HG02885 (cell line): ENCODE data around the gene RASA3.

ENCODE experiments used
- ATAC-seq: cut with Tn5 transposase; IDR thresholded peaks from one replicate; pipeline ENCODE4 v1.9.1; 2021; ENCODE audit warnings: mild to moderate bottlenecking; ENCODE audit not compliant: unreplicated experiment, poor library complexity

The RASA3 gene

DNA sequence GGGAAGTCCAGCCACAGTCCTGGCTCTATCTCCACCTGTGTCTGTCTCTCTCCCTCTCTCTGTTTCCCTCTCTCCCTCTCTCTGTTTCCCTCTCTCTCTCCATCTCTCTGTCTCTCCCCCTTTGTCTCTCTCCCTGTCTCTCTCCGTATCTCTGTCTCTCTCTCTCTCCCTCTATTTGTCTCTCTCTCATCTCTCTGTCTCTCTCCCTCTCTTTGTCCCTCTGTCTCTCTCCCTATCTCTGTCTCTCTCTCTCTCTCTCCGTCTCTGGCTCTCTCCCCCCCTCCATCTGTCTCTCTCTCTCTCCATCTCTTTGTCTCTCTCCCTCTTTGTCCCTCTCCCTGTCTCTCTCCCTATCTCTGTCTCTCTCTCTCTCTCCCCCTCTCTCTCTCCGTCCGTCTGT, 119.1 kb downstream of the RASA3 start:
- ATAC-seq: no peak

DNA sequence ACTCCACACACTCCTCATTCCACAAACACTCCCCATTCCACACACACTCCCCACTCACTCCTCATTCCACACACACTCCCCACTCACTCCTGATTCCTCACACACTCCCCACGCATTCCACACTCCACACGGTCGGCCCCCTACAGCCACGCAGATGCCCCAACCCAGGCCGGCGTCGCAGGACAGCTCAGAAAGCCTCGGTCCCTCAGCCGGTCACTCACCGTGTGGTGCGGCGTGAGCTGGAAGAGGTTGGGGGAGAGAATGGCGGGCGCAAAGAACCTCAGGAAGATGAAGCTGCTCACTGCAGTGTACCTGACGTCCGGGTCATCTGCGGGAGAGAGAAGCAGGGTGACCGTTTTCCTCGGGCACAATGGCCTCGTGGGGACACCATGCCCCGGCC, 119.5 kb downstream of the RASA3 start:
- ATAC-seq: no peak

DNA sequence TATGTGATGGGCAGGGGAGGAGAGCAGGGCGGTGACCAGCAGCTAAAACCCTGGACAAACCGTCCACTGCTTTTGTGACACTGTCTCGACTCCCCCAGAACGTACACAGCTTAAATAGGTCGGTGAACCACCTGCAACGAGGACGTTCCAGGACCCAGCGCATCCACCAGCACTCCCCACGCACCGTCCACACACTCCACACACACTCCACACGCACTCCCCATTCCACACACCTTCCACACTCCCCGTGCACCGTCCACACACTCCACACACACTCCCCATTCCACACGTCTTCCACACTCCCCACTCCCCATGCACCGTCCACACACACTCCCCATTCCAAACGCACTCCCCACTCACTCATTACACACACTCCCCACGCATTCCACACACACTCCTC, 120.3 kb downstream of the RASA3 start:
- no peak for ATAC-seq

DNA sequence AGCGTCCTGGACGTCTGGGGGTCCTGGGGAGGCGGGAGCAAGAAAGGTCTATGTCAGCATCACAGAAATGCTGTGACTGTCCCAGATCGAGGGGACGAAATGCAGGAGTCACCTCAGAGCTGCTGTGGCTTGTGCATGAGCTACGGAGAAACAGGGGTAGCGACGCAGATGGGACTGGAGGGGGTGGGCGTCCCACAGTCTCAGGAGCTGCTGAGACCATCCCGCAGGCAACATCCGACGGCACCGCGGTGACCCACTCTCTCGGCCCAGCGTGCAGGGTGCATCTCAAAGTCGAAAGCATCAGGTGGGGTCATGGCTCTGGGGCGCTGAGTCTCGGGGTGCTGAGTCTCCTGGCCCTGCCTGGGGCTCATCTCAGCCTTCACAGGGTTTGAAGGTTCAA, 121.2 kb downstream of the RASA3 start:
- no peak for ATAC-seq

DNA sequence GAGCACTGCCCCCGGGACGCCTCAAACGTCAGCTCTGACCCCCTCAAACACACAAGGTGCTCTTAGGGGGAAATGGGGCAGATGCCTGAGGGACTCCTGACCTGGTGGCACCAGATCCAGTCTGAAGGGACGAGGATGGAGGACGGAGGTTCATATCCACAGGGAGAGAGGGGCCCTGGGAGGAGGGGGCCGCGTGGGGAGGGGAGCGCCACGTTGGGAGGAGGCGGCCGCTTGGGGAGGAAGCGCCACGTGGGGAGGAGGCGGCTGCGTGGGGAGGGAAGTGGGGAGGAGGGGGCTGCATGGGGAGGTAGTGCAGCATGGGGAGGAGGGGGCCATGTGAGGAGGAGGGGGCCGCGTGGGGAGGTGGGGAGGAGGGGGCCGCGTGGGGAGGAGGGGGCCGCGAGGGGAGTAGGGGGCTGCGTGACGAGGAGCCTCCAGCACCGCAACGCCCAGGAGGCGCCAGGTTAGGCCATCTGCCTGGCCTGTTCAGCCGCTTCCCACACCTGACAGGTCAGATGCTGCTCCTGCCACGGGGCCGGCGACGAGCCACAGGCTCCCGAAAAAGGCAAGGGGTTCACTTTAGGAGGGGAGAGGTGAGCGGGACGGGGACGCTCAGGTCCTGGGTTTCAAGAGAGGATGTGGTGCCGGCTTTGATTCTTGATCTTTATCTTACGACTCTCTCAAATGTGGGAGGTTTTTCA, 121.9 kb downstream of the RASA3 start:
- ATAC-seq: no peak

DNA sequence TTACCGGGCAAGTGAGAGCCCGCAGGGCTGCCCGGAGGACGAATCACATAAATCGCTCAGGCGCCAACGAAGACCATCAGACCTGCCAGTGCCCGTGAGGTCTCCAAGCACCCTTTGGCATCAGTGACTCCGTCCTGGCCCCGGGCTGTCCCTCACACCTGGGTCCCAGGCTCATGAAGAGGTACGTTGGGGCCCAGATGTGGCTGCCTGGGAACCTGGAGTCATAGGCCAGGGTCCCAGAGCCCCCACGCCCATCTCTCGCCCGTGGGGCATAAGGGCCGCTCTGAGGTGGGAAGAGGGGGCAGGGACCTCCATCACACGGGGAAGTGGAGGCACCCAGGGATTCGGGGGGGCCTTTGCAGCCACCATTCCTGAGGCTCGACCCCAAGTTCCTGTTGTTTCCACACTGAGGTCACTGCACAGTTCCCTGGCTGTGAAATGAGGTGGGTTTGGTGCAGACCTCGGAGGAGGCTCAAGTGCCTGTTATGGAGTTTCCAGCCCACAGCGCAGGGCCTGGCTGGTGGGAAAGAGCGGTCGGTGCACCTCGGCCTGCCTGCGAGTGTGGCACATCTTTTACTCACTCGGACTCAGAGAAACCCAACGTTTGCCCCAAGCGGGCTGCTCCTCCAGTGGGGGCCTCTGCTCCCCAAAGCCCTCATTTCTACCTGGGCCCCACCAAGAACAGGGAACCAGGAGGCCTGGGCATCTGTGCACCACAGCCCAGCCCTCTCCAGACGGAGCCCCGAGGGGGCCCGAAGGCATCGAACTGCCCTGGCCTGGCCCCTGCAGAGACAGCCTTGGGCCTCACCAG, 122.6 kb downstream of the RASA3 start:
- ATAC-seq: no peak

DNA sequence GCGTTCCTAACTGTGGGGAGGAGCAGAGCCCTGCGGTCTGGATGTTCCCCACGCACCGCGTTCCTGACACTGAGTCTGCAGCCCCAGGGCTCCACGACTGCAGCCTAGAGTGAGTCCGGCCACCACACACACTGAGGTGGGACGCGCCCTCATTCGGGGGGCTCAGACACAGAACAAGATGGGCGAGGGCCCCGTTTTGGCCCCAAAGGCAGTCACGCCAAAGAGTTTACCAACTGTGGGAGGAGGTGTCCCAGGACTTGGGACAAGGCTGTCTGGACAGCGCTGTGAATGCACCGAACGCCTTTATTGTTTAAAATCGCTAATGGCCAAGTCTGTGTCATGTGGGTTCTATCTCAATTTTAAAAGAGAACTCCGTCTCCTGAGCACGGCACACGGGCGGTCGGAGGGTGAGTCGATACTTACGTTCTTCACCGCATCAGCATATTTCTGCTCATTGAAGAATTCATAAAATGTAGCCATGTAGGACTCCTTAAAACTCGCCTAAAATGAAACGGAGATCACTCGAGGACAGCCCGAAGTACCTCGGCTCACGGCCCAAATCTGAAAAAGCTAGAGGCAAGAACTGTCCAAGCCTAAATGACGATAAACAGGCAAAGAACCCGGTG, 123.3 kb downstream of the RASA3 start:
- no peak for ATAC-seq

DNA sequence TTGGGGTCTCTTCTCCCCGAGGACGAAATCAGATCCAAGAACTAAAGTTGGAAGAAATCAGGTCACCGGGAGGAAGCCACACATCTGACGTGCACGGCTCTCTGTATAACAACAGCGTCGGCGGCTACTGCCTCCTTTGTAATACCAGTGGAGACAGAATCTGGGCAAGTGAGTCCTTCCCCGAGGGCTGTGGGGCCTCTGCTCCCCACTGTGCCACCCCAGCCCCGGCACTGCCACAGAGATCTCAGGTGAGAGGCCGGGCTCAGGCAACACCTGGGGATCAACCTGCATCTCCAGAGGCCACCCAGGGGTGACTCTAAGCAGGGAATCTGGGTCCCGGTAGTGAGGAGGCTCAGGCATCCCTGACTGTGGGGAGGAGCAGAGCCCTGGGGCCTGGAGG, 124.9 kb downstream of the RASA3 start:
- ATAC-seq: no peak

DNA sequence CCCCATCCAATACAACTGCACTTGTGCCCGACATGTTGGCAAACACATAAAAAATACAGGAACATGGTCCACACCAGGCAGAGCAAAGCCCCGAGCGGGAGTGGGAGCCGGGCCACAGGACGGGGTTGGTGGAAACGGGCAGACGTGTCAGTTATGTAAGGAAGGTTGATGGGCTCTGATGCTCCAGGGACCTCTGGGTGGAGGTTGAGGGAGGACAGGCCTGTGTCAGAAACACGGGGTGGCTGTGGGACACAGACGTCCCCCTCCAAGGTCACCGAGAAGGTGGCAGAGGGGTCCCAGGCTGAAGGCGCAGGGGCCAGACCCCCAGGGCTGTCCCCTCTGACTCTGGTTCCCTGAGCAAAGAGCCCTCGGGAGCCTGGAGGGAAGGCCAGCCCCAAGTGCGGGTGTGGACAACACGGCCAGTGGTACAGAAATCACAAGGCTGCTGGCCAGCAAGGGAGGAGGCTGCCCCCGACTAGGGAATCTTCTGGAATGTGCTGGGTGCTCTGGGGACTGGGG, 127.2 kb downstream of the RASA3 start:
- no peak for ATAC-seq

DNA sequence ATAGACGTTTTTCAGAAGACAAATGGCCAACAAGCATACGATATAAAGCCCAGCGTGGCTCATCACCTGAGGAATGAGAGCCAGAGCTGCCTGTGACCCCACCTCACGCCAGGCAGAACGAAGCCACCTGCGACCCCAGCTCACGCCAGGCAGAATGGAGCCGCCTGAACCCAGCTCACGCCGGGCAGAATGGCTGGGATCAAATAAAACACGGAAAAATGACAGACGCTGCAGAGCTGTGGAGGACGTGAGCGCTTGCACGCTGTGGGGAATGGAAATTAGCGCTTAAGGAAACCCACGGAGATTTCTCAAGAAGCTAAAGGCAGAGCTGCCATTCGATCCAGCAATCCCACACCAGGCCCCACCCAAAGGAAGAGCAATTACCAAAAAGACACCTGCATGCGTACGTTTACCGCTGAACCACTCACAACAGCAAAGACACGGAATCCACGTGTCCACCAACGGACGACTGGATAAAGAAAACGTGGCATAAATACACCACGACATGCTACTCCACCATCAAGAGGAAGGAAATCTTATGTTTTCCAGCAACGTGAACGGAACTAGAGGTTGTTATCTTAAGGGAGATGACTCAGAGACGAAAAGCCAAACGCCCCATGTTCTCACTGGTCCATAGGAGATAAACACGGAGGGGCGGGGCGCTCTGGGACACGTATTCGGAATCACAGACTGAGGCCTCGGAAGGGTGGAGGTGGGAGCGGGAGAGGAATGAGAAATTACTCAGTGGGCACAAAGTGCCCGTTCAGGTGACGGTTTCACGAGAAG, 127.8 kb downstream of the RASA3 start:
- no peak for ATAC-seq

DNA sequence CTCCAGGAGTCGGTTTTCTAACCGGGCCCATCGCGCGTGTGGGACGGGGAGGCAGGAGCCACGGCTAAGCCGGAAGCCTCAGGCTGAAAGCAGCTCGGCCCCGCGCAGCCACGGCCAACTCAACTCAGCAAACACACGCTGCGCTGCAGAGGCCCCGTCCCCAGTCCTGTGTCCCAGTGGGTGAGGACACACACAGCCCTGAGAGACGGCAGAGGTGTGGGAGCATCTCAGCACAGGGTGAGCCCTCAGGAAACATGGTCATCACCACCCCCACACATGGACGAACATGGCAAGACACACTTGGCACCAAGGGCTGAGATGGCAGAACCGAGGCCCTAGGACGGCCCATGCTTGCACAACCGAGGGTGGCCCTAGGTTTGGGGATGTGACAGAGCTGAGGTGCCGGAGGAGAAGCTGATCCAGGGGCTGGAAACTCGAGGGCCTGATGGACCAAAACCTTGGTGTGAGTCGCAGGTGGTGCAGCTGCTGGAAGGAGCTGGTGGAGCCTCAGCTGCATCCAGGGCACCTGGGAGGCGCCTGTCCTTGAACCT, 129.6 kb downstream of the RASA3 start:
- ATAC-seq: no peak

DNA sequence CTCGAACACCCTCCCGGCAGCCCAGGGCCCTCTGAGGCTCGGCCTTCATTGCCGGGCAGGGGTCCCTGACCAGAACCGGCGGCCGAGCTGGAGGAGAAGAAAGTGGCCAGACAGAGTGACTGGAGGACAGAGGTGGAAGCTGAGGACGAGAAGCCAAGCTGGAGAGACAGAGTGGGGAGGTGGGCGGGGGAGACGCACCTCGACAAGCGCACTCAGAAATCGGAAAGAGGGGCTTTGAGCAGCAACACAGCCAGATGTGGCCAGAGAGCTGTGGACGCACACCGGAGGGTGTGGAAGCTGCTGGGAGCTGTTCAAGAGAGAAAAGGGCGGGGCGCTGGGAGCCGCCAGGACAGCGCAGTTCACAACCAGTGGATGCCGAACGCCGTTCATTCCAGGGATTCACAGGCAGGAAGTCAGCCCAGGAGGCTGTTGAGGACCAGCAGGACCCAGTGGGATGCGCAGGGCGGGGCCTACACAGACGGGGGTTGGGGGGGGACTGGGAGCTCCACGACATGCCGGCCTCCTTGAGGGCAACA, 130.3 kb downstream of the RASA3 start:
- no peak for ATAC-seq

DNA sequence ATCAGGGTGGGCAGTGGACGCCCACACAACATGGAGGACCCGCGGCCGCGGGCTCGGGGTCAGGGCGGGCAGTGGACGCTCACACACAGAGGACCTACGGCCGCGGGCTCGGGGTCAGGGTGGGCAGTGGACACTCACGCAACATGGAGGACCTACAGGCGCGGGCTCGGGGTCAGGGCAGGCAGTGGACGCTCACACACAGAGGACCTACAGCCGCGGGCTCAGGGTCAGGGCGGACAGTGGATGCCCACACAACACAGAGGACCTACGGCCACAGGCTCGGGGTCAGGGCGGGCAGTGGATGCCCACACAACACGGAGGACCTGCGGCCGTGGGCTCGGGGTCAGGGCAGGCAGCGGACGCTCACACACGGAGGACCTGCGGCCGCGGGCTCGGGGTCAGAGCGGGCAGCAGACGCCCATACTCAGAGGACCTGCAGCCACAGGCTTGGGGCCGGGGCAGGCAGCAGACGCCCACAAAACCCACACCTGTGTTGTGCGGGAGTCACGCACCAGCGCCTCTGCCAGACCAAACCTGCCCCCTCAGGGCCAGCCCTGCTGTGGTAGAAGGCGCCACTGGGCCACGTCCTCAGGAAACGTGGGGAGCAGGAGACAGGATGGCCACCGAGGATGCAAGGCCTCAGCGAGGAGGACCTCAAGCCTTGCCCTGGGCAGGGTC, 131.0 kb downstream of the RASA3 start:
- no peak for ATAC-seq

DNA sequence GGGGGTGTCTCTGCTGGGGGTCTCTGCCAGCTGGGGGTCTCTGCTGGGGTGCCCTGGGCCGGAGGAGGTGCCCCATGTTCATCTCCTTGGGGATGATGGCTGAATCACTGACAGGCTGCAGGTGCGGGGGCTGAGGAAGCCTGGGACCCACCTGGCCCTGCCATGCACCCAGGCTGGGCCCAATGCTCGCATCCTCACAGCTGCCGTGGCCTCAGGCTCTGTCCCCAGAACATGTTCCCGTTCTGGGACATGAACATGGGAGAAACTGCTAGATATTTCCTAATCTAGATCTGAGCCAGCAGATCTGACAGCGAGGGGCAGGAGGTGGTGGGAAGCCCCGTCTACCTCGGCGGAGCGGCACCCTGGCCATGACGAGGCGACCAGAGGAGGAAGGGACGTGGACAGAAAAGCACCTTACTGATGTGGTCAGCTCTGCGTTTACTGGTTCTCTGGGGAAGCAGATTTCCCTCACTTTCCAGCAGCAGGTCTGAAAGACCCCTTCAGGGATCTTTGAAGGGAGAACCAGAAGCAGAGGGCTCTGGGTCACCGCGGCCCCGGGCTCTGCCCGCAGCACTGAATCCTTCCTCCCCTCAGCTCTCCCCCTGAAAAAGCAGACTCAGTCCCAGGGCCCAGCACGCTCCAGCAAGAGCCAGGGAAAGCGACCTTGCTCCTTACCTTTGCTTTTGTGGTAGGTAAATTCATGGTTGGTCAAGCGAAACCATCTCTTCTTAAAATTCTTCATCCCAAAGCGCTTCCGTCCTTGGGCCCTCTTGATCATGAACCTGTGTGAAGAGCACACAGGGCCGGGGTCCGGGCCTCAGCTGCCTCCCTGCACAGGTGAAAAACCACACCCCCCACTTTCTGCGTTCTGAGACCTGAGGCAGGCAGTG, 132.0 kb downstream of the RASA3 start:
- no peak for ATAC-seq

DNA sequence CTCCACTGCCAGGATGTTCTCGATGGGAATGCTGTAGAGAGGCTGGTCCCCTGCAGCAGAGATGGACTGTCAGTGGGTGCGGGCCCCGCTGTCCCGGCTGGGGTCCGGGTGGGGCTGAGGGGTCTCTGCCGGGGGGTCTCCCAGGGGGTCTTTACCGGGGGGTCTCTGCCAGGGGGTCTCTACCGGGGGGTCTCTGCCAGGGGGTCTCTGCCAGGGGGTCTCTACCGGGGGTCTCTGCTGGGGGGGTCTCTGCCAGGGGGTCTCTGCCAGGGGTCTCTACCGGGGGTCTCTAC, 132.9 kb downstream of the RASA3 start:
- no peak for ATAC-seq

DNA sequence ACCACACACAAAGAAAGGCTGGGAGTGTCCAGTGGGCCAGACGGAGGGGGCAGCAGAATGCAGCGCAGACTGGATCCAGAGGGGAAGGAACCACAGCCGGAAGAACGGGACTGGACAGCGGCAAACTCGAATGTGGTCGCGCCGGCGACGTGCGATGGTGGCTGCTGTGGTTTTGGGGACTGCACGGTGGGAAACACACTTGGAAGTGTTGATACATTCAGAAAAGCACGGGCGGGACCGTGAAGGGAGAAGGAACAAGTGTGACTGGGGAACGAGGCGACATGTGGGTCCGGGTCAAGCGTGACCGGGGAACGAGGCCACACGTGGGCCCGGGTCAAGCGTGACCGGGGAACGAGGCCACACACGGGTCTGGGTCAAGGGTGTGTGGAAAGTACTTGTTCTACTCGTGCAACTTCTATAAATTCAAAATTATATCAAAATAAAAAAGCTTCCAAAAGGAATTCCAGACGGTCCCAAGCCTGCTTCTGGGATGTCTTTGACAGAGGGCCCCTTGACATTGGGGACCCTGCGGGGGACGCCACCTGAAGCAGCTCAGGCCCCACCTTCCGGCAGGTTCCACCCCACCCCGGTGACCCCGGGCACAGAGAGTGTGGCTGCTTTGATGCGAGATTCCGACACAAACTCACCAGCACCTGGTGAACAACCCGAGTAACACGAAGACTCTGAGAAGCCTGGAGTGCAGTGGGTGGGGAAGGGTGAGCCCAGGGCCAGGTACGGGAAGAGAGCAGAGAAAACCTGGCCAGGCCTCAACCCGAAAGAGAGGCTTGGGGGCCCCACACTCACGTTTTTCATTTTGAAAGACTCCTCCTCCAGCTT, 133.4 kb downstream of the RASA3 start:
- no peak for ATAC-seq

DNA sequence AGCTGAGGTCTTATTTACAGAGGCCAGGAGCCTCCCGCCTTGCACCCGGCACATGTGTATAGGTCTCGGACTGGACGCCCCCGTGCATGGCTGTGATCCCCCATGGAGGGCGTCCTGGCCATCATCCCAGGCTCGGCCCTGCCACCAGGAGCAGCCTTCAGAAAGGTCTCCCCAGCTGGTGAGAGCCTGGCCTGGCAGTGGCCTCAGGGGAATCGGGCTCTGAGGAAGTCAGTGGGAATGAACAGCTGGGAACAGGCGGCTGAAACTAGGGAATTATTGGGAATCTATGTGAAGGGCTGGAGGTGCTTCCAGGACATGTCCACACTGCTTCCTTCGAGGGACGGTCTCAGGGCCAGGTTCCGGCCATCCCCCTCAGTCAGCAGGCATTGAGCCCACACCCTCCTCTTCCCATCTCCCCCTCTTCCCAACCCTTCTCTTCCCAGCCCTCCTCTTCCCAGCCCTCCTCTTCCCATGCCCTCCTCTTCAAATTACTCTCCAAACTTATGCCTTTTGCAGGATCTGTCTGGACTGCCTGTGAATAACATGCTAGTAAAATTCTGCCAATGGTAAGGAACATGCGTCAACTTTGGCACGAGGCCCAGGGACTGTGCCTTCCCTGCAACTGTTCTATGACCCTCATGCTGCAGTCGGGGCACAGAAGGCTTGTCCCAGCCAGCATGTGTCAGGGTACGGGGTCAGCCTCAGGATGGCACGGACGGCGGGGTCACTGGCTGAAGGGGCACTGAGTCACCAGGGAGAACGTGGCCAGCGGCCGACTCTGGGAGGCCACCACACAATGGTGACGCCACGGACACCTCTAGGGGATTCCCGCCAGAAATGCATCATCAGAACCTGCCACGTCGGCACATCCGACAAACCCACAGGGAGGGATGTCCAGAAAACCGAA, 134.3 kb downstream of the RASA3 start:
- ATAC-seq: no peak
